NCI-H524 treated with DMSO at 0.1 percent for 48 hours (cell line): Measurements from ENCODE around the gene XG.
"Not testable (repeated sequence)": the region's sequence is repeated elsewhere in the genome, so short reads cannot be mapped to it uniquely, and the experiment has no call there.

ENCODE experiments used
- DNase-seq: peaks from one replicate; lab custom pipeline; 2025; lab: John Stamatoyannopoulos, UW

Gene XG

DNA sequence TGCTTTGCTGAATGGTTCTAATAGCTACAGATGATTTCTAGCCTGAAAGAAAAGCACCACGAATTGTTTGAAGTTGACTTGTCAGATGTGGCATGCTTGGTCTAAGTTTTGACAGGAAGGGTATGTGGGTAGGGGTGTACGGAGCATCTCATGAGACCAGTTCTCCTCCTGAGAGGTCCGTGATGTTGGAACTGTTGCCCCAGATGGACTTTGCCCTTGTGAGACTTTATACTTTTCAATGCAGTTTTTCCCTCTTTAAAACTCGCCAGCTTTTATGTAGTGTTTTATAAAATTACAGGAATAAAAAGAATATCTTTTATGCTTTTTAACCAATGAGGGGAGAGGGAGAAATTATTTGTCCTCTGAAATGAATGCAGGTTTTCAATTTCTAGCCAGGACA is 16.6 kb upstream of the XG start:
- no peak for DNase-seq

DNA sequence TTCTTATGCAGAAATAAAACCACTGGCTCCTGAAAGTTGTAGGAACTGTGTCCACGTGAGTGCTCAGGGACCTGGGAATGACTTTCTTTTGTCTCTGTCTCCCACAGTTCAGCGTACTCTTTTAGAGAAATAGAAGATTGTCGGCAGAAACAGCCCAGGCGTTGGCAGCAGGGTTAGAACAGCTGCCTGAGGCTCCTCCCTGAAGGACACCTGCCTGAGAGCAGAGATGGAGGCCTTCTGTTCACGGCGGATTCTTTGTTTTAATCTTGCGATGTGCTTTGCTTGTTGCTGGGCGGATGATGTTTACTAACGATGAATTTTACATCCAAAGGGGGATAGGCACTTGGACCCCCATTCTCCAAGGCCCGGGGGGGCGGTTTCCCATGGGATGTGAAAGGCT is 11.2 kb upstream of the XG start:
- DNase-seq: no peak

DNA sequence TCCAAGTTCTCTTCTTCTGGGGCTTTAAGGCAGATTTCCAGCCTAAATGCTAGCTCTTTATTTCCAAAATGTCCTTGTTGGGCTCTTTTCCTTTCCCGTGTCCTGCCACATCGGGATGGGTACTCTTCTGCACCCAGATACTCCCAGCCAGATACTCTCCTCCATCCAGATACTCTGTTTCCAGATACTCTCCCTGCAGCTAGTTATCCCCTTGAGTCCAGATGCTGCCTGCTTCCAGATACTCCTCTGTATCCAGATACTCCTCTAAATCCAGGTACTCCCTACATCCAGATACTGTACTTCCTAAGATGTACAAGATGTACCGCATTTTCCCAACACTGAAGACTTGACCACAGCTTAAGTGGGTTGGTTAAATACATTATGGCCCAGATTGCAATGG is 10.5 kb upstream of the XG start:
- no peak for DNase-seq

DNA sequence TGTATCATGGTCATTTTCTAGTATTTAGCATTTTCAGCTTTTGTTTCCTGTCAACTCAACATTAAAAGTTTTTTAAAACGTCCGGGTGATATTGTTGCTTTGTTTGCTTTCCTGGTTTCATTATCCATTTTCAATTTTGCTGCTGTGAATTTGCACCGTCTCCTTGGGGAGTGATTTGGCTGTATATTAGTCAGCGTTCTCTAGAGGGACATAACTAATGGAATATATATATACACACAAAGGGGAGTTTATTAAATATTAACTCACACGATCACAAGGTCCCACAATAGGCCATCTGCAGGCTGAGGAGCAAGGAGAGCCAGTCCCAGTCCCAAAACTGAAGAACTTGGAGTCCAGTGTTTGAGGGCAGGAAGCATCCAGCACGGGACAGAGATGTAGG is 5.6 kb upstream of the XG start:
- DNase-seq: not testable (repeated sequence)

DNA sequence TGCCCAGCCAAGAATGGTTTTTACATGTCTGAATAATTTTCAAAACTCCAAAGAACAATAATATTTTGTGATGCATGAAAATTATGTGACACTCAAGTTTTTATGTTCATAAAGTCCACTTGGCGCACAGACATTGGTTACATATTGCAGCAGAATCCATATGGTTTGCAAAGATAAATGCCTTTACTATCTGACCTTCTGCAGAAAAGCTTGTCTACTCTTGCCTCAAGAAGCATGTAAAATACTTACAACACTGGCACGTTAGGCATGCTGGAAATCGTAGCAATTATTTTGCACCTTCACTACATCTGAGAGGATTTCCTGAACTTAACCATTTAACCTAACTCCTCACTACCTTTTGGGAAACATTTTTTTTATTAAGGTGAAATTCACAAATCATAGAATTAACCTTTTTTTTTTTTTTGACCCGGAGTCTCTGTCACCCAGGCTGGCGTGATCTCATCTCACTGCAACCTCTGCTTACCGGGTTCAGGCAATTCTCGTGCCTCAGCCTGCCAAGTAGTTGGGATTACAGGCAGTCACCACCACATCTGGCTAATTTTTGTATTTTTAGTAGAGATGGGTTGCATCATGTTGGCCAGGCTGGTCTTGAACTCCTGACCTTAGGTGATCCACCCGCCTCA is 3.5 kb upstream of the XG start:
- no peak for DNase-seq

DNA sequence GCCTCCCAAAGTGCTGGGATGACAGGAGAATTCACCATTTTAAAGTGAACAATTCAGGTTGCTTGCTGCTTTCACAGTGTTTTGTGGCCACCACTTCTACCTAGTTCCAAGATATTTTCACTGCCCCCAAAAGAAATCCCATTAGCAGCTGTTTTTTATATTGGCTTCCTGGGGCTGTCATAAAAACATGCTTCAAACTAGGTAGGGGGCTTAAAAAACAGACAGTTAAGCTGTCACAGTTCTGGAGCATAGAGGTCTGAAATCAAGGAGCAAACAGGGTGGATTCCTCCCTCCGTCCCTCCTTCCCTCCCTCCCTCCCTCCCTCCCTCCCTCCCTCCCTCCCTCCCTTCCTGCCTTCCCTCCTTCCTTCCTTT is 3.0 kb upstream of the XG start:
- DNase-seq: no peak

DNA sequence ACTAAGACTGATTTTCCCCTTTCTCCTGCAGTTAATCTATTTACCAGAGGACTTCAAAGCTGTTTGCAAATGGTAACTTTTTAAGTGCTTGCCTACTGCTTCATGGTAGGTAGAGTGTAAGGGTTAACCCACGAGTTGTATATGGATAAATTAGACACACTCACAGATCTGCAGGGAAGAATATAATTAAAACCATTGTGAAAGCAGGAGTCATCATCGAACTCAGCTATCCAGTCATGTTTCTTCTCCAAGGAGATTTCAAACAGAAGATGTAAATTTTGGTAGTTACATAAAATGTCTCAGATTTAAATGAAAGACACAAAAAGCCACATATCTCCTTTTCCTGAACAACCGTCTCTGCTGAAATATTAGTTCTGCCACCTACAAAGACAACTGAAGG is 549 bp upstream of the XG start:
- DNase-seq: no peak

DNA sequence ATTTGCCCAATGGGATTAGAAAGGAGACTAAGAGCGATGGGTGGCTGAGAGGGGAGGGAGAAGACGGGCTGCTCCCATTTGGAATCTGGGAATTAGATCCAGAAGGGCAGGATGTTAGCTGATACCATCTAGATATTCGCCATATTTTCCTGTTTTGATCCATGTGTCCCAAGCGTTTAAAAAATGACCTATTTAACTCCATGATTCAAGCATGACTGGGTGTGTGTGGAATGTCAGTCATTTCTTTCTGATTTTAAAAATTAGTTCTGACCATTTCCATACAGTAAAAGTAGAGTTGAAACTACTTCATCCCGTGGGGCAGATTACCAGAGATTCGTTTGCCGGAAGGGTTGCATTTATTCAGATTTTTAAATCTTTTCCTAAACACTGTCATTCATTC is 601 bp downstream of the XG start:
- not testable (repeated sequence) for DNase-seq

DNA sequence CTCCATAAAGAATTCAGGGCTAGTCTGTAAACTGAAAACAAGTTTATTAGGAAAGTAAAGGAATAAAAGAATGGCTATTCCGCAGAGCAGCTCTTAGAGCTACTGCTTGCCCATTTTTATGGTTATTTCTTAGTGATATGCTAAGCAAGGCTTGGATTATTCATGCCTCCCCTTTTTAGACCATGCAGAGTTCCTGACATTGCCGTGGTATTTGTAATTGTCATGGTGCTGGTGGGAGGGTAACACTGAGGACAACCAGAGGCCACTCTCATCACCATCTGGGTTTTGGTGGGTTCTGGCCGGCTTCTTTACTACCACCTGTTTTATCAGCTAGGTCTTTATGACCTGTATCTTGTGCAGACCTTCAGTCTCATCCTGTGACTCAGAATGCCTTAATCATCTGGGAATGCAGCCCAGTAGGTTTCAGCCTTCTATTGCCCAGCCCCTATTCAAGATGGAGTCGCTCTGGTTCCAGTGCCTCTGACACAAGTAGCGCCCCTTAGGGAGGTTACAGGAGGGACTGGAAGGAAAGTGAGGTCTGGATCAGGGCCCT is 3.4 kb downstream of the XG start:
- DNase-seq: not testable (repeated sequence)

DNA sequence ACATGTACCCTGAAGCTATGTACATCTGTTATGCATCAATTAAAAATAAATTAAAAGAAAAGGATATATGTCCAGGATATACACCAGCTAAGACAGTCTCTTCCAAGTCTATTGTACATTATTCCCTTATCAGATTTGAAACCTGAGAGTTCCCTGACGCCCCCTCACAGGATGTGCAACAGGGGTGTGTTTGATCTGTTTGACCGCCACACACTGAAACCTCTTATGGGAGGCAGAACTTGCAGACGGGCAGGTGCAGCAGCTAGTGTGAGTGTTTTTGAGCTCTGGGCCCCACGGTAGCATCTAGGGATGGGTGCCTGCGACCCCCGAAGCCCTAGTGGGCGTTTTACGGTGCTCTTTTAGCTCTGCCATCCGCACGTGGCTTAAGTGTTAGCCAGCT is 4.7 kb downstream of the XG start:
- no peak for DNase-seq

DNA sequence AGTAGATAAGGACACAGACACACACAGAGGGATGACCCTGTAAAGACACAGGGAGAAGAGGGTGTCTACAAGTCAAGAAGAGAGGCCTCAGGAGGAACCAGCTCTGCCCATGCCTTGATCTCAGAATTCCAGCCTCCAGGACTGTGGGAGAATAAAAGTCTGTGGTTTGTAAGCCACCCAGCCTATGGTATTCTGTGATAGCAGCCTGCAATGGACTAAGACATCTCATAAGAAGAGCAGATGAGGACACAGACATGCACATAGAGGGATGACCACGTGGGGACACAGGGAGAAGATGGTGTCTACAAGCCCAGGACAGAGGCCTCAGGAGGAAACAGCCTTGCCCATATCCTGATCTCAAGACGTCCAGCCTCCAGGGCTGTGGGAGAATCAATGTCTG is 9.4 kb downstream of the XG start:
- DNase-seq: no peak

DNA sequence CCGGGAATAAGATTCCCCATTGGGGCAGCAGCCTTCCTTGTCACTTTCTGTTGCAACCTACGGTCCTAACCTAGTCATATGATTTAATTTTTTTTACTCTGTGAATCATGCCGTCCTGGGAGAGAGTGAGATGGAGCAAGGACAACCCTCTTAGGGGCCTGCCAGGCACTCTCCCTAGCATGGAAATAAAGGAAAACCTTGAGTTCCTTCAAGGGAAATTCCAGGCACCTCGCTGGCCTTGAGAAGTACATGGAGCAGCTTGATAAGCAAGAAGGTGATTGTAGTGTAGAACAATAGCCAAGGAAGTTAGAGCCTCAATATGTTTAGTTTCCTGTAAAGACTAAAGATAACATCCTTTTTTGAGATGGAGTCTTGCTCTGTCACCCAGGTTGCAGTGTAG is 10.8 kb downstream of the XG start:
- not testable (repeated sequence) for DNase-seq

DNA sequence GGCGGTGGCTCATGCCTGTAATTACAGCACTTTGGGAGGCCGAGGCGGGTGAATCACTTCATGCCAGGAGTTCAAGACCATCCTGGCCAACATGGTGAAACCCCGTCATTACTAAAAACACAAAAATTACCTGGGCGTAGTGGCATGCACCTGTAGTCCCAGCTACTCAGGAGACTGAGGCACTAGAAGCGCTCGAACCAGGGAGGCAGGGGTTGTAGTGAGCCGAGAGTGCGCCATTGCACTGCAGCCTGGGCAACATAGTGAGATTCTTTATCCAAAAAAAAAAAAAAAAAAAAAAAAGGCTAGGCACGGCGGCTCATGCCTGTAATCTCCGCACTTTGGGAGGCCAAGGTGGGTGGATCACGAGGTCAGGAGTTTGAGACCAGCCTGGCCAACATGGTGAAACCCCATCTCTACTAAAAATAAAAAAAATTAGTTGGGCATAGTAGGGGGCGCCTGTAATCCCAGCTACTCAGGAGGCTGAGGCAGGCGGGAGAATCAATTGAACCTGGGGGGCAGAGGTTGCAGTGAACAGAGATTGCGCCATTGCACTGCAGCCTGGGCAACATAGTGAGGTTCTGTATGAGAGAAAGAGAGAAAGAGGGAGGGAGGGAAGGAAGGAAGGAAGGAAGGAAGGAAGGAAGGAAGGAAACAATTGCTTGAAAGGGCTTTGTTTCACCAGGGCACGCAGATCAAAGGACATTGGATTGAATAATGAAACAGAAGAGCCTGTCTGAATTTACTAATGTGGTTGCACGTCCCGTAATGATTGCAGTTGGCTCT is 13.1 kb downstream of the XG start:
- DNase-seq: not testable (repeated sequence)

DNA sequence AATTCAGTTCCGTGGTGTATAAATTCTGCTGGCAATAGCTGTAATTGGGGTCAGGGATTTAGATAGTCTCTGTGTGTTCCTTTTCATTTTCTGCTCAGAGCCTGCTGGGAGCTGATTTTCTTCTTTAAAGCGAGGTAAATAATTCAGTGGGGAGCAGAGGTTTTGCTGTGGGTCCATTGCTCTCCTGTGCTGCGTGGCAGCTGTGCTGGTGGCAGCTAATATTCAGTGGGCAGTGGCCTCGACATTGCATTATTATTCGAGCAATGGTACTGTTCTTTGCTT is 13.7 kb downstream of the XG start:
- no peak for DNase-seq

DNA sequence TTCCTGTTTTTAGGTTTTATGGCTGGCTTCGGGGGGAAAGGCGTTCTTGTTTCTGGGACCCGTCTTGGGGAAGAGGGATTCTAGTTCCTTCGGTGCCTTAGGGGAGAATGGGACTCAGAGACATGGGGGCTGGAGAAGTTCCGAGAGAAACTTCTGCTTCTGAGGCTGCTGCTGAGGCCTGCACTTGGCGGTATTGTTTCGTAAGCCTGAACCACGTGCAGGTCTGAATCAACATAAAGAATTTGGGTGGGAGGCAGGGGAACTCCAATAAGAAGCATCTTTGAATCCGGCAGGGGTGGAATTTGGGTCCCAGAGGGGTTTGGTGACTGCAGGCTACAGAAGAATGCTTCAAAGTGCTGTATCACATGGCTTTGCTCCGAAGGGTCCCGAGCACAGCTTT is 15.1 kb downstream of the XG start:
- no peak for DNase-seq

DNA sequence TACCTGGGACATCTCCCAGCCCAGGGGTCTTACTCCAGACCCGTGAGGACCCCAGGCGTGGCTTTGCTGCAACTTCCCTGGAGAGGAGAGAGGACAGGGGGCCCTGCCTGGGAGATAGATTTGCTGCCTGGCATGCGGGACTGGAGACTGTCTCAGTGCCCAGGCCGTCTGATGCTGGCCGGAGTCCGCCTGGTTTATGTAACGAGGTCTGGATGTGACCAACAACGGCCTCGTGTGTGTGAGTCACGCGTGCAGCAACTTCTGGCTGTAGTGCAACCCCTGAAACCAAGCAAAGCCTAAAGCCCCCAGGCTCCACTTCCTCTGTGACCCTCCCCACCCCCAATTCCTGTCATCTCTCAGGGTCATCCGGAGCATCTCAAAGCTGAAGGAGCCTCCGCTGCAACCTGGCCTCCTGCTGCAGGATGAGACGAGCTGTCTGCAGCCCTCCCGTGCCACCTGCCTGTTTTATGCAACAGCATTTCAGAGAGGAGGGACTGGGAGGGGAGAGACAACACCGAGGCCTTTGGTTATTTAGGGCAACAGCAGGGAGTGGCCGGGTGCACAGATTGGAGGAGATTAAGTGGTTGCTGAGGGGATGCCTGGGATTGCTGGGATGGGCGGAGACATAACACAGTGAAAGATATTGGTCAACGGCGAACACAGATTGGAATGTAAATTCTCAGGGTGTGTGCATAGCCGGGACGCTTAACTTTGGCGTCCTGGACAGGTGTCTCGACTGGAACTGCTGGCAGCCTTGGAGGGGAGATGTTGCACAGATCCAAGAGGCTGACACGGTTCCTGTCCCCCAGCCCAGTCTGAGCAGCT is 16.0 kb downstream of the XG start:
- peak; percentile 80 for DNase-seq

DNA sequence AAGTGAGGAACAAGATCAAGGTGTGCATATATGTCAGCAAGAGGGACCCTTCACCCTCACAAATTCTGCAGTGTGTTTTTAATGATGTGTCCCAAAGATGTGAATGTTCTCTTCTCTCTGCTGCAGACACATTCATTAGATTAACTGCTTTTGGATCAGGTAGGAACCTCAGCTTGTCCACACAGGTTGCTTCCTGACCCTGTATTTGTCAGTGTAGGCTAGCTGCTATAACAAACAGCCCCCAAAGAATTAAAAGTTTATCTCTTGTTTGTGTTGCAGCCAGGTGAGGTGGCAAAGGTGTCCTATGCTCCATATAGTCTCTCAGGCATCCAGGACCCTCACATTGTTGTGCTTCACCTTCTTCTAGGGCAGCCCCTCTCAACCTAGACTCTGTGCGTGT is 17.8 kb downstream of the XG start:
- no peak for DNase-seq

DNA sequence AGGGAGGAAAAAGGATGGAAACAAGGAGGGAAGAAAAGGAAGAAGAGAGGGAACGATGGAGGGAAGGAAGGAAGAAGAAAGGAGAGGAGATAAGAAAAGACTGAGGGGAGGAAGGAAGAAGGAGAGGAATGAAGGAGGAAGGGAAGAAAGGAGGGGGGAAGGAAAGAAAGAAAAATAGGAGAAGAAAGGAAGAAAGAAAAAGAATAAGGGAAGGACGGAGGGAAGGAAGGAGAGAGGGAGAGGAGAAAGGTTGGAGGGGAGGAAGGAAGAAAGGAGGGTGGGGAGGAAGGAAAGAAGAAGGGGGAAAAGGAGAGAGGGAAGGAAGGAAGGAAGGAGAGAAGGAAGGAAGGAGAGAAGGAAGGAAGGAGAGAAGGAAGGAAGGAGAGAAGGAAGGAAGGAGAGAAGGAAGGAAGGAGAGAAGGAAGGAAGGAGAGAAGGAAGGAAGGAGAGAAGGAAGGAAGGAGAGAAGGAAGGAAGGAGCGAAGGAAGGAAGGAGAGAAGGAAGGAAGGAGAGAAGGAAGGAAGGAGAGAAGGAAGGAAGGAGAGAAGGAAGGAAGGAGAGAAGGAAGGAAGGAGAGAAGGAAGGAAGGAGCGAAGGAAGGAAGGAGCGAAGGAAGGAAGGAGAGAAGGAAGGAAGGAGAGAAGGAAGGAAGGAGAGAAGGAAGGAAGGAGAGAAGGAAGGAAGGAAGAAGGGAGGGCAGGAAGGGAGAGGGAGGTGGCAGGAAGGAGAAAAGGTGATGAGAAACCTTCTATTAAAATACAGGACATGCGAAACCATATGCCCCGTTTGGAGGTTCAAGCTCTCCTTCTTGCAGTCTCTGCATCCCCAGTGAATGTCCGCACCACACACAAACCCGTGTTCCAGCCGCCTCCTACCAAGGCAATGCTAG is 21.6 kb downstream of the XG start:
- DNase-seq: not testable (repeated sequence)

DNA sequence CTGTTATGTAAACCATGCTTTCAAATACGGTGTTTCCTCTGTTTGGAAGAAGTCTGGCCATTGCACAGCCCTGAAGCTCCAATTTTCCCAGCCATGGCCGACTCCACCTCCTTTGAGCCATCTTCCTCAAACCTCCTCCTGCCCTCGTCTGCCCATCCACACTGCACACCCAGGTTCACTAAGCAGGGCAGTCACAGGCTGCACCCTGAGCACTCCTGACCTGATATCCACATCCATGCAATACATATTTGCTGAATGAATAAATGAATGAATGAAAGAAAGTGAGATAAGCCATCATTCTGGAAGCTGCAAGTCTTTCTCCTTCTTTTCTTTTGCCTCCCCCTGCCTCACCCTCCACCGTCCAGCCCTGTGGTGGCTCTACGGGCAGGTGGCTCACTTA is 22.2 kb downstream of the XG start:
- DNase-seq: no peak

DNA sequence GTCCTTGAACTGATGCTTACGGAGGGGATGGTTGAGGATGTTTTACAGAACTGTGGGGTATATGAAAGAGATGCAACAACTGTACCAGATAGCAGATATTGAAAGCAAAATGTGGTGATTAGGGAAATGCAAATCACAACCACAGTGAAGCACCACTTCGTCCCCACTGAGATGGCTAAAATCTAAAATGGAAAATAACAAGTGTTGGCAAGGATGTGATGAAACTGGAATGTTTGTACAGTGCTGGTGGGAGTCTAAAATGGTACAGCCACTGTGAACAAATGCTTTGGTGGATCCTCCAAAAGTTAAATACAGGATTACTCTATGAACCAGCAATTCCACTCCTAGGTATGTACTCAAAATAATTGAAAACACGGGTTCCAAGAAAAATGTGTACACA is 22.9 kb downstream of the XG start:
- DNase-seq: no peak

DNA sequence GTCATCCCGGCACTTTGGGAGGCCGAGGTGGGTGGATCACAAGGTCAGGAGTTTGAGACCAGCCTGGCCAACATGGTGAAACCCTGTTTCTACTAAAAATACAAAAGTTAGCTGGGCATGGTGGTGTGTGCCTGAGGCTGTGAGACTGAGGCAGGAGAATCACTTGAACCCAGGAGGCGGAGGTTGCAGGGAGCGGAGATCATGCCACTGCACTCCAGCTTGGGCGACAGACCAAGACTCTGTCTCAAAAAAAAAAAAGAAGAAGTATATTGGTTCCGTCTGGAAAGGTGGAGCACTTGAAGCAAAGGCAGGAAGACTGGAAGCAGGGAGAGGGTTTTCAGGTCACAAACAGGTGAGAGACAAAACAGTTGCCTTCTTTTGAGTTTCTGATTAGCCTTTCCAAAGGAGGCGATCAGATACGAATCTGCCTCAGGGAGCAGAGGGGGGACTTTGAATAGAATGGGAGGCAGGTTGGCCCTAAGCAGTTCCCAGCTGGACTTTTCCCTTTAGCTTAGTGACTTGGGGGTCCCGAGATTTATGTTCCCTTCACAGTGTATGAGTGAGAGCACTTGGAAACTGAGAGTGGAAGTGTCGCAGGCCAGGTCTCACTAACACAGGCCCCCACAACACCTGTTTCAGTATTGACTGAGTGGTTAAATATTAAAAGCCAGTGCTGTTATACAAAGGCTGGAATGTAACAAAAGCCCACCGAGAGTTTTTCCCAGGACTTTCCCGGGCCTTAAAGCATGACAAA is 28.8 kb downstream of the XG start:
- DNase-seq: not testable (repeated sequence)
